GM10248 (cell line): Measurements from ENCODE around the gene CDHR2.

Experiments
- CTCF ChIA-PET: fragments of 300-600 bp; sonication (Branson Sonifier 250); formaldehyde crosslinking; extraction: SDS; loops from one replicate; lab custom pipeline; 2021; ENCODE audit warnings: antibody characterized with exemption; lab: Yijun Ruan, JAX
- POLR2A ChIA-PET: fragments of 350-650 bp; sonication (Branson Sonifier 250); formaldehyde crosslinking; extraction: SDS; loops from one replicate; lab custom pipeline; 2020; ENCODE audit warnings: antibody characterized with exemption; lab: Yijun Ruan, JAX
- DNase-seq: peaks from one replicate; pipeline ENCODE4 v3.0.0; 2012; ENCODE audit errors: extremely low spot score
- TF ChIP-seq, protein P1 (sequence below): IDR thresholded peaks from 2 replicates; pipeline ENCODE4 v1.5.1; 2012; ENCODE audit warnings: mild to moderate bottlenecking, low read depth; ENCODE audit errors: extremely low read depth, missing control alignments, control extremely low read depth

Gene CDHR2

DNA sequence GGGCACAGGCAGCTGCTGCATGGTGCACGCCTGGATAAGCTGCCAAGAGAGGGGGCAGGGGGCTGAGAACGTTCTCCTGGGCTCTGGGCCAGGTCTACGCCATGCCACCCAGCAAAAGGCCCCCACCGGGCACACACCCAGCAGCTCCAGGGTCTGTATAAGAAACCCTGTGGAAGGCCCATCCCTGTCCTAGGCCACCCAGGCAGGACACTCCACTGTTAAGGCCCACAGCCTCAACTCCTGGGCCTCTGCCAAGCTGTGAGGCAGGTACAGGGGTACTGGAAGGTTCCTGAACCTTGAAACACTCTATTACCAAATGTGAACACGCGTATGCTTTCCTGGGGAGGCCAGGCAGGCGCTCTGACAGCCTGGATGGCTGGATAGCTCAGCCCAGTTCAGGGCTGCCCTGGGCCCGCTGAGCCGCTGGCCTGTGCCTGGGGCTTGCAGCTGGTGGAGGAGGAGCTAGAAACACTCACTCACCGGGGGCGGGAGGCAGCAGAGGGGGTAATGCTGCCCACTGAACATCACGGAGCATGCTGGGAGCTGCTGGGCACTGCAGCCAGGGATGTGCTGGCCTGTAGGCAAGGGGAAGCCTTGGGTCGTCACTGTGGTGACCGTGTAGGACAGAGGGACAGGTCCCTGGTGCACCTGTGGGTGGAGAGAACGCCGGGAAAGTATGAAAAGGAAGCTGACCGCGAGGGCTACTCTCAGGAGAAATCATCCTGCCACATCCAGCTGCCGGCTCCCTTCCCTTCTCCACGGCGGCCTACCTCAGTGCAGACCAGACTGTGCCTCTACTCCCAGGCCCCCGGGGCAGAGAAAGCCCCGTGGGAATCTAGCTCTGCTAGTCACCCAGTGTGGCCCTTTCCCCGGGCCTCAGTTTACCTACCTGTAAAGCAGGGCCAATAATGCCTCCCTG is 17.9 kb upstream of the CDHR2 start:
- POLR2A ChIA-PET, result no interaction called here
- TF ChIP-seq, protein P1, sequence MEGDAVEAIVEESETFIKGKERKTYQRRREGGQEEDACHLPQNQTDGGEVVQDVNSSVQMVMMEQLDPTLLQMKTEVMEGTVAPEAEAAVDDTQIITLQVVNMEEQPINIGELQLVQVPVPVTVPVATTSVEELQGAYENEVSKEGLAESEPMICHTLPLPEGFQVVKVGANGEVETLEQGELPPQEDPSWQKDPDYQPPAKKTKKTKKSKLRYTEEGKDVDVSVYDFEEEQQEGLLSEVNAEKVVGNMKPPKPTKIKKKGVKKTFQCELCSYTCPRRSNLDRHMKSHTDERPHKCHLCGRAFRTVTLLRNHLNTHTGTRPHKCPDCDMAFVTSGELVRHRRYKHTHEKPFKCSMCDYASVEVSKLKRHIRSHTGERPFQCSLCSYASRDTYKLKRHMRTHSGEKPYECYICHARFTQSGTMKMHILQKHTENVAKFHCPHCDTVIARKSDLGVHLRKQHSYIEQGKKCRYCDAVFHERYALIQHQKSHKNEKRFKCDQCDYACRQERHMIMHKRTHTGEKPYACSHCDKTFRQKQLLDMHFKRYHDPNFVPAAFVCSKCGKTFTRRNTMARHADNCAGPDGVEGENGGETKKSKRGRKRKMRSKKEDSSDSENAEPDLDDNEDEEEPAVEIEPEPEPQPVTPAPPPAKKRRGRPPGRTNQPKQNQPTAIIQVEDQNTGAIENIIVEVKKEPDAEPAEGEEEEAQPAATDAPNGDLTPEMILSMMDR, result no peak
- CTCF ChIA-PET, result interaction anchor here (1.0 to 2.7 kb wide), 5 partner anchors 9 to 115 kb away, joined by 3 to 17 read pairs (median 4); partner anchors contain the start of genes CLTB and FAF2
- no peak for DNase-seq

DNA sequence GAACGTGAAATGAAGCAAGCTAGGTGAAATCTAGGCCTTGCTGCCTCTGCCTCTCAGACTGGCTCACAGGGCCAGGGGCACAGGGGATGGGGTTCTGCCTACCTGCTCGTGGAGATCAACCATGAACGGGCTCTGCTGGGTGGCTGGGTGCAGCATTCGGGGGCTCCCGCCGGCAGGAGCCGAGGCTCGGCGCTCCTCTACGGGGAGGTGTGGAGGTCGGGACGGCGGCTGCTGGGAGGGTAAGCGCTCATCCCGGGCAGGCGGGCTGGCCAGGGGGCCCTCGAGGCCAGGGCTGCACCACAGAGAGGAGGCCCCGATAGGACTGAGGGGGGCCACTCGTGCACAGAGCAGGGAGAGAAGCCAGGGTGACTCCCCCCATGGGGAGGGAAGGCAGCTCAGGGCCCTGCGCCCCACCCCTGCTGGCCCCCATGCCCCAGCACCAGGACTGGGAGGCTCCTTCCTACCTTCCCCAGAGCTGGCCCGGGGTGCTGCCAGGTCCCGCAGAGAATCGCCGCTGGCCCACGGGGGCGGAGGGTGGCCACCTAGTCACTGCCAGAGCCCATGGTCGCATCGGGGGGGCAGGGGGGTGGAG is 17.1 kb upstream of the CDHR2 start:
- TF ChIP-seq, protein P1, result no peak
- DNase-seq, result no peak
- ChIA-PET POLR2A (no interaction called here), CTCF (interaction anchor here (1.0 to 2.7 kb wide), 4 partner anchors 10 to 85 kb away, joined by 3 to 17 read pairs (median 4); partner anchors contain the start of gene FAF2)

DNA sequence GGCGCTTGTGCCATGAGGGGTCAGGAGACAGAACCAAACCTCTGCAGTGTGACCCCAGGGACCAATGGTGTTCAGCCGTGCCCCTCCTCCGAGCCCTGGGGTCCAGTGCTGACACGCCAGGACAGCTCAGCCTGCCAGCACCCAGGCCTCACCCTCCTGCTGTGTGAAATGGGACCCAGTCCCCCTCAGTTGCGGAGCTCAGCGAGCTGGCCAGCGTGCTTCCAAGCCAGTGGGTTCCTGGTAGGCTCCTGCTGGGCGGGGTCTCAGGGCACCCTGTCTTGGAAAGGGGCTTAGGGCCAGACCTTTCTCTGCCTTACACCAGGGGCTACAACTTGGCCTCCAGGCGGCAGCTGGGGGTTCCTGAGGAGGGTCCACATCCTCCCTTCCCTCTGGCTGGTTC is 16.3 kb upstream of the CDHR2 start:
- POLR2A ChIA-PET, result no interaction called here
- CTCF ChIA-PET, result interaction anchor here (1.2 to 2.7 kb wide), 3 partner anchors 11 to 116 kb away, joined by 3 to 17 read pairs (median 5); no protein-coding TSS in a partner anchor
- TF ChIP-seq, protein P1, result no peak
- no peak for DNase-seq

GRCh38 chr5:176533390-176533789 is 15.8 kb upstream of the CDHR2 start:
- ChIA-PET POLR2A (no interaction called here), CTCF (interaction anchor here (1.1 to 2.1 kb wide), 5 partner anchors 10 to 116 kb away, joined by 3 to 11 read pairs (median 4); no protein-coding TSS in a partner anchor)
- no peak for DNase-seq
- TF ChIP-seq, protein P1, result no peak

- TF ChIP-seq, protein P1, result no peak
- ChIA-PET CTCF (interaction anchor here (1.1 to 2.1 kb wide), 7 partner anchors 9 to 119 kb away, joined by 3 to 11 read pairs (median 3); no protein-coding TSS in a partner anchor), POLR2A (no interaction called here)
- peak; percentile 50 for DNase-seq
Measured at GRCh38 chr5:176533894-176534611, 15.1 kb upstream of the CDHR2 start.

DNA sequence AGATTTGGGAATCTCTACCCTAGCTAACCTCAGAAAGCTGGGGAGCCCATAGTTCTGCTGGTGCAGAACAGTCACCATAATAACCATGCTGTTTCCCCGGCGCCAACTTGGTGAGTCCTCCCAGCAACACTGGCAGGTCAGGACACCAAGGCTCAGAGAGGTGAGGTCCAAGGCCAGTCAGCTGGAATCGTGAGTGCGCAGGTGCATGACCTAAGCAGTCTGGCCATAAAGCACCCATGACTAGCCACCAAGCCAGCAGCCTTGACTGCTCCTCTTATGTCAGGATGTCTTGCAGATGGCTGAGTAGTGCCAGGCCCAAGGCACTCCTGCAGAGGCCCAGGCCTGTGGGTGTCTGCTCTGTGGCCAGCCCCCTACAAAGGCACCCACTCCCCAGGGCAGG is 14.5 kb upstream of the CDHR2 start:
- CTCF ChIA-PET, result interaction anchor here (1.4 to 2.1 kb wide), 5 partner anchors 8 to 119 kb away, joined by 3 to 11 read pairs (median 3); no protein-coding TSS in a partner anchor
- TF ChIP-seq, protein P1, result no peak
- POLR2A ChIA-PET, result no interaction called here
- DNase-seq, result no peak
